ENCODE measurements around the gene ARID4B.

Gene ARID4B

DNA sequence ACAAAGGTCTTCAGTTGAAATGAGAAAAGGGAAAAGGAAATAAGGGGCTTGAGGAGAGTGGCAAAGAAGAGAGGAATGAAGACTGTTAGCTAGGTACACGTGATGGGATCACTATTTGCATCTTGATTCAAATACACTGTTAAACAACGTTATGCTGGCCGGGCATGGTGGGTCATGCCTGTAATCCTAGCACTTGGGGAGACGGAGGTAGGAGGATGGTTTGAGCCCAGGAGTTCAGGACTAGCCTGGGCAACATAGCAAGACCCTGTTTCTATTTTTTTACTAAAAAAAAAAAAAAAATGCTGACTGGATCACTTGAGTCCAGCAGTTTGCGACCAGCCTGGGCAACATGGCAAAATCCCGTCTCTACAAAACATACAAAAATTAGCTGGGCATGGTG lies 169.3 kb downstream of the ARID4B start:
- no peak for DNase-seq (ENCODE audit: low read depth)
- no peak overlapping the region for H3K4me3 ChIP-seq (ENCODE audit: control insufficient read depth, low read depth, low read length)

DNA sequence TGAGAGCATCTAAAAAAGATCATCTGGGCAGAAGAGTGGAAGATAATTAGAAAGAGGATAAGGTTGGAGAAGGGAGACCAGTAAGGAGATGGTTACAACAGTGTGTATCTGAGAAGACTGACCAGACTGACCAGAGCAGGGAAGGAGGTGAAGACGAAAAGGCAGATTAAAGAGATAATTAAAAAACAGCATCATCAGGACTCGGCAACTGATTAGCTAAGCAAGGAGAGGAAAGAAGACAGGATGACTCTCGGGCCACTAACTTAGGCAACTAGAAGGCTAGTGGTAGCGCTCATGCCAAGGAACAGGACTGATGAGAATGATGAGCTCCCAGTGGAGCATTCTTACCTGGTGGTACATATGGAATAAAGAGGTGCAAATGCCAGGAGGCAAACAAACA lies 170.8 kb downstream of the ARID4B start:
- DNase-seq (ENCODE audit: low read depth): no peak
- no peak overlapping the region for H3K4me3 ChIP-seq (ENCODE audit: control insufficient read depth, low read depth, low read length)
- TF ChIP-seq, protein P1, sequence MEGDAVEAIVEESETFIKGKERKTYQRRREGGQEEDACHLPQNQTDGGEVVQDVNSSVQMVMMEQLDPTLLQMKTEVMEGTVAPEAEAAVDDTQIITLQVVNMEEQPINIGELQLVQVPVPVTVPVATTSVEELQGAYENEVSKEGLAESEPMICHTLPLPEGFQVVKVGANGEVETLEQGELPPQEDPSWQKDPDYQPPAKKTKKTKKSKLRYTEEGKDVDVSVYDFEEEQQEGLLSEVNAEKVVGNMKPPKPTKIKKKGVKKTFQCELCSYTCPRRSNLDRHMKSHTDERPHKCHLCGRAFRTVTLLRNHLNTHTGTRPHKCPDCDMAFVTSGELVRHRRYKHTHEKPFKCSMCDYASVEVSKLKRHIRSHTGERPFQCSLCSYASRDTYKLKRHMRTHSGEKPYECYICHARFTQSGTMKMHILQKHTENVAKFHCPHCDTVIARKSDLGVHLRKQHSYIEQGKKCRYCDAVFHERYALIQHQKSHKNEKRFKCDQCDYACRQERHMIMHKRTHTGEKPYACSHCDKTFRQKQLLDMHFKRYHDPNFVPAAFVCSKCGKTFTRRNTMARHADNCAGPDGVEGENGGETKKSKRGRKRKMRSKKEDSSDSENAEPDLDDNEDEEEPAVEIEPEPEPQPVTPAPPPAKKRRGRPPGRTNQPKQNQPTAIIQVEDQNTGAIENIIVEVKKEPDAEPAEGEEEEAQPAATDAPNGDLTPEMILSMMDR (IDR thresholded peaks at IDR 0.05; ENCODE audit: control insufficient read depth, insufficient read depth, low read depth, low read length, missing control alignments): peak; percentile 1

More for the DNA sequence above, 169.3 kb downstream of the ARID4B start:
- TF ChIP-seq, protein P1 (IDR thresholded peaks at IDR 0.05; ENCODE audit: control insufficient read depth, insufficient read depth, low read depth, low read length, missing control alignments): no peak

DNA sequence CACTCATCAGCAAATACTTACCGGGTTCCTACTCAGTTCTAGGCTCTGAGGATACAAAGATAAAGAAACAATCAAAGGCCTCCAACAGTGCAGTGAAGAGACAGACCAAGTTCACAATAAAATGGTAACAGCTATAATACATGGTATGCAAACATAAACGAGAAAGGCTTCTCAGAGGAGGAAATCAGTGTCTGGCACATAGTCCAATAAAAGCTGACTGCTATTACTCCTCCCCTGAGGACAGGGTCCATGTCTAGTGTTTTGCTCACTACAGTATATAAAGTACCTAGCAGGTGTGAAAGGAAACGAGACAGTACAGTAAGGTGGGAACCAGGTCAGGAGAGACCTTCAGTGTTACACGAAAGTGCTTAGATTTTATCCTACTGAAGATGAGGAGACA lies 171.2 kb downstream of the ARID4B start:
- no peak for DNase-seq (ENCODE audit: low read depth)
- H3K4me3 ChIP-seq (ENCODE audit: control insufficient read depth, low read depth, low read length): no peak overlapping the region
- TF ChIP-seq, protein P1 (IDR thresholded peaks at IDR 0.05; ENCODE audit: control insufficient read depth, insufficient read depth, low read depth, low read length, missing control alignments): no peak

DNA sequence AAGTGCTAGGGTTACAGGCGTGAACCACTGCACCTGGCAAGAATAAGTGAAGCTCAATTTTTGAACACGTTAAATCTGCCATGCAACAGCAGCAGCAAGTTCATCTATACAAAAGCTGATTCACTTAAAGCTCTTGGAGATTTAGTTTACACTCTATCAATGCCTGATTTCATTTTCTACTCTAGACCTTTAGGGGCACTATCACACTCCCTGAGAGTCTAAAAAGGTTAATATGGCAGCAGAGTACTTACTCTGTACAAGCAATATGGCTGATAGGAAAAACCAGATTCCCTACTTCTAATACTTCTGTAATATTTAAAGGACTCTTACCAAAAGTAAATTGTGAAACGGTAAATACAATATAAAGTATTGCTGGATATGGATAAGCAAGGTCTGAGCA lies 171.7 kb downstream of the ARID4B start:
- no peak for DNase-seq (ENCODE audit: low read depth)
- TF ChIP-seq, protein P1 (IDR thresholded peaks at IDR 0.05; ENCODE audit: control insufficient read depth, insufficient read depth, low read depth, low read length, missing control alignments): no peak
- H3K4me3 ChIP-seq (ENCODE audit: control insufficient read depth, low read depth, low read length): no peak overlapping the region

DNA sequence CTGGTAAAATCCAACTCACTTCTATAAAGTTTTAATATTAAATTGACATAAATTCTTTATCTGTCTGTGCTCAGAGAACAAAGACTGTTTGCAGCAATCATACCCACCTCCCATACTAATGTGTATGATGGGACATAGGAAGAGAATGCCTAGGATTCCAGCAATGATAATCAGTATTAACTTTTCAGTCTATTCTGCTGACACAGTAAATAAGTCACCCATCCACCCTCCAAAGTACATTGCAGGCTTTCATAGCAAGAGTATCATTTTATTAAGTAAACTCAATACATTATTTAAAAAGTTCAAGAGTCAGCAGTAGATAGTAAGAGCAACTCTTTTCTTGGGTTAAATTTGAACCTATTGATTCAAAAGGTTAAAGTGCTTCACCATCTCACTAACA lies 175.7 kb downstream of the ARID4B start:
- H3K4me3 ChIP-seq (ENCODE audit: control insufficient read depth, low read depth, low read length): no peak overlapping the region
- TF ChIP-seq, protein P1 (IDR thresholded peaks at IDR 0.05; ENCODE audit: control insufficient read depth, insufficient read depth, low read depth, low read length, missing control alignments): no peak
- no peak for DNase-seq (ENCODE audit: low read depth)

DNA sequence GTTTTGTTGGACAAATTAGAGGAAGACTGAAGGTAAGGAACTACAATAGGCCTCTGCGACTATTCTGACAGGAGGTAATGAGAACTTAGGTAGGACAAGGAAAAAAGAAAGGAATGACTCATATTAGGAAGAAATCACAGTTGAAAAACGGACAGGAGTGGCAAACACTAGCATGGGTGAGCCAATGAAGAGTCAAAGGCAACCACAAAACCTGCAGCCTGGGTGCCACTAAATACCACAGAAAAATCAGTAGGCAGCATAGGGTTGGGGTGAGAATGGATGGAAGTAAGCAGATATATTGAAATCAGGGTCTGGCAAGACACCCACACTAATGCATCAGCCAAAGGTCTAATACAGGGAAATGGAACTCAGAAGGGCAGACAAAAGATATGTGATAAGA lies 176.9 kb downstream of the ARID4B start:
- no peak overlapping the region for H3K4me3 ChIP-seq (ENCODE audit: control insufficient read depth, low read depth, low read length)
- no peak for DNase-seq (ENCODE audit: low read depth)
- TF ChIP-seq, protein P1 (IDR thresholded peaks at IDR 0.05; ENCODE audit: control insufficient read depth, insufficient read depth, low read depth, low read length, missing control alignments): no peak

DNA sequence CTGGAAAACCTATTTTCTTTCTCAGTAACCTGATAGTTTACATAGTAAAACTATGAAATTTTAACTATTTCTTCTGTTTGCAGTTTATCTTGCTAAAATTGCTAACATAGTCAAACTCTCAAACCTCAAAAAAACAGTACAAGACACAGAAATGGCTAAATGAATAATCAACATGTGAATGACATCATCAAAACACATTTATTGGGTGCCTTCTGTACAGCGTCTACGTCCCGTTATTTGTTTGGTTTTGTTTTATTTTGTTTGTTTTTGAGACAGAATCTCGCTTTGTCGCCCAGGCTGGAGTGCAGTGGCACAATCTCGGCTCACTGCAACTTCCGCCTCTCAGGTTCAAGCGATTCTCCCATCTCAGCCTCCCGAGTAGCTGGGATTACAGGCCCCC lies 178.2 kb downstream of the ARID4B start:
- TF ChIP-seq, protein P1 (IDR thresholded peaks at IDR 0.05; ENCODE audit: control insufficient read depth, insufficient read depth, low read depth, low read length, missing control alignments): no peak
- no peak for DNase-seq (ENCODE audit: low read depth)
- H3K4me3 ChIP-seq (ENCODE audit: control insufficient read depth, low read depth, low read length): no peak overlapping the region
